CD8-positive, alpha-beta memory T cell (primary cell): ENCODE measurements around the gene TEX55. TPM values are rescaled to one million over a fixed set of nuclear protein-coding genes. Genes with fewer than 3 reads are reported as not detected.
"Not testable (repeated sequence)": the region's sequence is repeated elsewhere in the genome, so short reads cannot be mapped to it uniquely, and the experiment has no call there.

Experiments
- CTCF ChIA-PET: fragments of 350-600 bp; sonication (Branson Sonifier 250); formaldehyde crosslinking; loops from one replicate; lab custom pipeline; 2021; ENCODE audit warnings: antibody characterized with exemption; lab: Charles Lee
- POLR2A ChIA-PET: fragments of 350-600 bp; sonication (Branson Sonifier 250); formaldehyde crosslinking; loops from one replicate; lab custom pipeline; 2021; ENCODE audit warnings: antibody characterized with exemption; lab: Charles Lee
- DNase-seq, 5 donors: peaks; one replicate each; pipeline versions ENCODE4 v3.0.0 to v3.0.0-alpha.2; 2020 to 2022; ENCODE audit warnings: mixed read lengths in 1 of 5
- H3K27ac ChIP-seq: one replicate; pipeline ENCODE4 v1.7.0; 2013; ENCODE audit warnings: low read depth, mild to moderate bottlenecking, low read length, moderate library complexity
- H3K27me3 ChIP-seq: 2 replicates; pipeline ENCODE4 v1.7.0; 2013; ENCODE audit warnings: low read length, mild to moderate bottlenecking; ENCODE audit not compliant: insufficient read depth, poor library complexity, severe bottlenecking
- H3K36me3 ChIP-seq: 2 replicates; pipeline ENCODE4 v1.7.0; 2013; ENCODE audit warnings: mild to moderate bottlenecking, low read length, moderate library complexity; ENCODE audit not compliant: insufficient read depth
- H3K4me1 ChIP-seq: 2 replicates; pipeline ENCODE4 v1.7.0; 2013; ENCODE audit warnings: mild to moderate bottlenecking, low read length, moderate library complexity; ENCODE audit not compliant: insufficient read depth
- H3K4me3 ChIP-seq: 2 replicates; pipeline ENCODE4 v1.7.0; 2013; ENCODE audit warnings: mild to moderate bottlenecking, low read length
- H3K9me3 ChIP-seq: 2 replicates; pipeline ENCODE4 v1.7.0; 2013; ENCODE audit warnings: mild to moderate bottlenecking, low read length
- H3K27ac Mint-ChIP-seq, 8 donors: one replicate each; pipeline ENCODE4 v1.8.0; 2020 to 2021; ENCODE audit warnings: mixed read lengths in 8 of 8, mild to moderate bottlenecking in 6 of 8, inconsistent platforms in 3 of 8, moderate library complexity in 3 of 8
- H3K27me3 Mint-ChIP-seq, 2 donors: one replicate each; pipeline ENCODE4 v1.8.0; 2020 to 2021; ENCODE audit warnings: mixed read lengths in 2 of 2, mild to moderate bottlenecking in 1 of 2, moderate library complexity in 1 of 2
- H3K36me3 Mint-ChIP-seq, 3 donors: one replicate each; pipeline ENCODE4 v1.8.0; 2020 to 2021; ENCODE audit warnings: mixed read lengths in 3 of 3, inconsistent platforms in 1 of 3, mild to moderate bottlenecking in 1 of 3
- H3K4me1 Mint-ChIP-seq, 3 donors: one replicate each; pipeline ENCODE4 v1.8.0; 2020 to 2021; ENCODE audit warnings: mixed read lengths in 3 of 3, inconsistent platforms in 1 of 3, mild to moderate bottlenecking in 1 of 3
- H3K4me3 Mint-ChIP-seq, 7 donors: one replicate each; pipeline ENCODE4 v1.8.0; 2020 to 2021; ENCODE audit warnings: mixed read lengths in 7 of 7, mild to moderate bottlenecking in 6 of 7, moderate library complexity in 4 of 7, inconsistent platforms in 2 of 7
- H3K9me3 Mint-ChIP-seq, 5 donors: one replicate each; pipeline ENCODE4 v1.8.0; 2020 to 2022; ENCODE audit warnings: mixed read lengths in 5 of 5, mild to moderate bottlenecking in 3 of 5, moderate library complexity in 2 of 5, inconsistent platforms in 1 of 5
- polyA plus RNA-seq: library from polyadenylated mRNA; unstranded; fragments of 300-500 nt; fragmentation: Illumina TruSeq; gene quantifications from one replicate; pipeline ENCODE4 v1.2.3, GENCODE V29; 2021
- total RNA-seq, 2 experiments: library from RNA; stranded (reverse); gene quantifications; one replicate each; pipeline ENCODE4 v1.2.3, GENCODE V29; 2021

The TEX55 gene
- total RNA-seq (not detected), polyA plus RNA-seq (not detected)

DNA sequence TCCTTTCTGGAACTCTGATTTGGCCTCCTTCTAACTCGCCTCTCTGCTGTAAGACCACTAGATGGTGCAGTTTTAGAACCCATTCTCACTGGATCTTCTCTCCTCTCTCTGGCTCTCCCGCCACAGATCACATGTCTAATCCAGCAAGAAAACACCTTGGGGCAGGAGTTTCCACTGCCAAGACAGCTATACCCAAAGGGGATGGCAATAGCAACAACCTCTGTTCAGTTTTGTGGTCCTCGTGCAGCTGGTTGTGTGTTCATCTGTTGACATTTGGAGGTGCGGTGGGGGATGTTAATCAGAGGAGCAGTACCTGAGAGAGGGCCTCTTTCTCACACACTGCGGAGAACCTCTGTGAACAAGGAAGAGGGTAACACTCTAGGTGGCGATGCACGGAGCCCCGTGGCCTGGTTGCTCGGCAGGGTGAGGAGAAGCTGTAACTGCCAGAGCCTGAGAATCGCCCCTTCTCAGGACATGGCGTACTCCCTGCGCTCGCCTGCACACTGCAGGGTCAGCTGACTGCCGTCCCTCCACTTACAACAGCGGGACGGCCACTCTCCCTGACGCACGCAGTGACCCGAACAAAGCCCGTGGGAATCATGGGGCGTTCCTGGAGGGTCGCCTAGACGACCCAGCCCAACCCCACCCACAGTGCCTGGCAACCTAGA is at the start of gene TEX55:
TEX55 (plus strand) TSS at position 666 of the 668 bp plus-strand sequence. CDS start 25 bp downstream, outside the sequence.
- peak within 1 kb of the TSS in 4 of 8 donors; percentile 0 to 34 (median 6) for H3K27ac Mint-ChIP-seq
- DNase-seq, result peak in 2 of 5 donors; percentile 2 to 21
- CTCF ChIA-PET, result interaction anchor here (2.0 kb wide), 1 partner anchor 95 kb away, joined by 9 read pairs; the partner anchor contains the start of gene B4GALT4
- Histone ChIP-seq H3K36me3 (no peaks in the 10 kb centered on the region), H3K27me3 (no peaks in the 10 kb centered on the region), H3K4me3 (no peak within 1 kb of the TSS), H3K27ac (no peak within 1 kb of the TSS), H3K4me1 (no peaks in the 10 kb centered on the region), H3K9me3 (no peaks in the 10 kb centered on the region)
- H3K27me3 Mint-ChIP-seq, result no peaks in the 10 kb centered on the region
- H3K4me1 Mint-ChIP-seq, result peaks cover 7 to 9% (median 9%) of the 10 kb centered on the region in 3 donors
- H3K4me3 Mint-ChIP-seq, result no peak within 1 kb of the TSS
- H3K36me3 Mint-ChIP-seq, result no peaks in the 10 kb centered on the region
- POLR2A ChIA-PET, result no interaction called here
- no peaks in the 10 kb centered on the region for H3K9me3 Mint-ChIP-seq

GRCh38 chr3:119098003-119098402 is 48.0 kb upstream of the TEX55 start:
- DNase-seq, result no peak
- no peak overlapping the region for H3K4me3 ChIP-seq
- no peaks in the 10 kb centered on the region for H3K4me1 ChIP-seq
- H3K36me3 Mint-ChIP-seq, result peaks cover 0 to 3% (median 0%) of the 10 kb centered on the region in 3 donors
- H3K27me3 ChIP-seq, result no peaks in the 10 kb centered on the region
- H3K27ac ChIP-seq, result no peak overlapping the region
- no peaks in the 10 kb centered on the region for H3K9me3 ChIP-seq
- ChIA-PET POLR2A (no interaction called here), CTCF (interaction anchor here (1.1 to 3.2 kb wide), 3 partner anchors 63 to 219 kb away, joined by 3 to 50 read pairs (median 6); partner anchors contain the start of gene IGSF11)
- no peaks in the 10 kb centered on the region for H3K36me3 ChIP-seq
- H3K27me3 Mint-ChIP-seq, result no peaks in the 10 kb centered on the region
- H3K4me1 Mint-ChIP-seq, result no peaks in the 10 kb centered on the region
- H3K9me3 Mint-ChIP-seq, result no peaks in the 10 kb centered on the region
- H3K4me3 Mint-ChIP-seq, result no peak overlapping the region
- H3K27ac Mint-ChIP-seq, result no peak overlapping the region

- Mint-ChIP-seq H3K4me3 (no peak overlapping the region), H3K27me3 (no peaks in the 10 kb centered on the region), H3K36me3 (peaks cover 0 to 3% (median 0%) of the 10 kb centered on the region in 3 donors), H3K27ac (no peak overlapping the region), H3K4me1 (no peaks in the 10 kb centered on the region), H3K9me3 (no peaks in the 10 kb centered on the region)
- Histone ChIP-seq H3K4me3 (no peak overlapping the region), H3K27me3 (no peaks in the 10 kb centered on the region), H3K27ac (no peak overlapping the region), H3K9me3 (no peaks in the 10 kb centered on the region), H3K36me3 (no peaks in the 10 kb centered on the region), H3K4me1 (no peaks in the 10 kb centered on the region)
- ChIA-PET POLR2A (no interaction called here), CTCF (interaction anchor here (1.1 to 3.2 kb wide), 4 partner anchors 64 to 220 kb away, joined by 3 to 50 read pairs (median 5); partner anchors contain the start of gene IGSF11)
- DNase-seq, result peak in 2 of 5 donors; percentile 11 to 48
Measured at GRCh38 chr3:119098619-119099222, 47.2 kb upstream of the TEX55 start.

DNA sequence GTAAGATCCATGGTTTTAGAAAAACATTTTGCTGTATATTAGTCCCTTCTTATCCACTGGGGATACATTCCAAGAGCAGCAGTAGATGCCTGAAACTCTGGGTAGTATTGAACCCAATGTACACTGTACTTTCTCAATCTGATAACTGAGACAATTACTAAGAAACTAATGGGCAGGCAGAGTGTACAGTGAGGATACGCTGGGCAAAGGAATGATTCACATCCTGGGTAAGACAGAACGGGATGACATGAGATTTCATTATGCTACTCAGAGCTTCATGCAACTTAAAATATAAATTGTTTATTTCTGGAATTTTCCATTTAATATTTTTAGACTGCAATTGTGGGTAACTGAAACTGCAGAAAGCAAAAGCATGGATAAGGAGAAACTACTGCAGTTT is 46.2 kb upstream of the TEX55 start:
- DNase-seq, result no peak
- H3K27ac Mint-ChIP-seq, result no peak overlapping the region
- no peak overlapping the region for H3K4me3 Mint-ChIP-seq
- peaks cover 0 to 3% (median 0%) of the 10 kb centered on the region in 3 donors for H3K36me3 Mint-ChIP-seq
- H3K4me1 ChIP-seq, result no peaks in the 10 kb centered on the region
- H3K27me3 ChIP-seq, result no peaks in the 10 kb centered on the region
- ChIA-PET CTCF (interaction anchor here (1.3 to 3.2 kb wide), 2 partner anchors 65 to 216 kb away, joined by 4 to 50 read pairs; partner anchors contain the start of gene IGSF11), POLR2A (no interaction called here)
- H3K9me3 ChIP-seq, result no peaks in the 10 kb centered on the region
- no peaks in the 10 kb centered on the region for H3K9me3 Mint-ChIP-seq
- H3K4me3 ChIP-seq, result no peak overlapping the region
- H3K4me1 Mint-ChIP-seq, result no peaks in the 10 kb centered on the region
- no peaks in the 10 kb centered on the region for H3K36me3 ChIP-seq
- no peak overlapping the region for H3K27ac ChIP-seq
- H3K27me3 Mint-ChIP-seq, result no peaks in the 10 kb centered on the region

- no peak for DNase-seq
- ChIA-PET POLR2A (no interaction called here), CTCF (interaction anchor here (0.8 kb wide), 1 partner anchor 13 kb away, joined by 3 read pairs; no protein-coding TSS in a partner anchor)
- Mint-ChIP-seq H3K36me3 (peaks cover 0 to 3% (median 0%) of the 10 kb centered on the region in 3 donors), H3K4me3 (no peak overlapping the region), H3K27ac (peak overlapping the region in 1 of 8 donors; percentile 51), H3K9me3 (peaks cover 0 to 6% (median 0%) of the 10 kb centered on the region in 5 donors), H3K27me3 (peaks cover 0 to 1% of the 10 kb centered on the region in 2 donors), H3K4me1 (no peaks in the 10 kb centered on the region)
- H3K4me1 ChIP-seq, result no peaks in the 10 kb centered on the region
- H3K9me3 ChIP-seq, result no peaks in the 10 kb centered on the region
- no peak overlapping the region for H3K27ac ChIP-seq
- H3K4me3 ChIP-seq, result no peak overlapping the region
- no peaks in the 10 kb centered on the region for H3K36me3 ChIP-seq
- H3K27me3 ChIP-seq, result no peaks in the 10 kb centered on the region
Measured at GRCh38 chr3:119104031-119104430, 41.9 kb upstream of the TEX55 start.

DNA sequence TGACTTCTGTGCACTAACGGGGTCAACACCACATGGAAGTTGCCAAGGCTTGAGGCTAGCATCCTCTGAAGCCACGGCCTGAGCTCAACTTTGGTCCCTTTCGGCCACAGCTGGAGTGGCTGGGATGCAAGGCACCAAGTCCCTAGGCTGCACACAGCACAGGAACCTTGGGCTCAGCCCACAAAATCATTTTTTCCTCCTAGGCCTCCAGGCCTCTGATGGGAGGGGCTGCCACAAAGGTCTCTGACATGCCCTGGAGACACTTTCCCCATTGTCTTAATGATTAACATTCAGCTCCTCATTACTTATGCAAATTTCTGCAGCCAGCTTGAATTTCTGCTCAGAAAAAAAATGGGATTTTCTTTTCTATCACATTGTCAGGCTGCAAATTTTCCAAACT is 27.6 kb upstream of the TEX55 start:
- DNase-seq, H3K27ac ChIP-seq, H3K4me3 Mint-ChIP-seq, H3K4me1 Mint-ChIP-seq, CTCF ChIA-PET, H3K27ac Mint-ChIP-seq, POLR2A ChIA-PET, H3K4me1 ChIP-seq, H3K36me3 ChIP-seq, H3K4me3 ChIP-seq, H3K27me3 ChIP-seq, H3K9me3 ChIP-seq: not testable (repeated sequence)
- Mint-ChIP-seq H3K36me3 (peaks cover 0 to 41% (median 8%) of the 10 kb centered on the region in 3 donors), H3K27me3 (peaks cover 17 to 51% of the 10 kb centered on the region in 2 donors), H3K9me3 (peaks cover 6 to 27% (median 21%) of the 10 kb centered on the region in 5 donors)

- POLR2A ChIA-PET, result no interaction called here
- H3K4me3 Mint-ChIP-seq, result no peak overlapping the region
Measured at GRCh38 chr3:119120480-119120879, 25.5 kb upstream of the TEX55 start.

DNA sequence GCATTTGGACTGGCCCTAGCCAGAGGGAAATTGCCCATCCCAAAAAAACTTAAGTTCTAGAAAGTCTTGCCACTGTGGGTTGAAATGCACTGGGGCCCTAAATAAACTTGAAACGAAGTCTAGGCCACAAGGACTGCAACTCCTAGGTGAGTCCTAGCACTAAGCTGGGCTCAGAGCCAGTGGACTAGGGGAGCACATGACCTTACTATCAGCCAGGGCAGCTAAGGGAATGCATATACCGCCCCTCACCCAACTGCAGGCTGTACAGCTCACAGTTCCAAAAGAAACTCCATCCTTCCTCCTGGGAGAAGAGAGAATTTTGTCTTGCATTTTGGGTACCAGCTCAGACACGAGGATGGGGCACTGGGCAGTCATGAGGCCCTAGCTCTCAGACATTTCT is 23.6 kb upstream of the TEX55 start:
- Mint-ChIP-seq H3K36me3 (peaks cover 0 to 20% (median 5%) of the 10 kb centered on the region in 3 donors), H3K9me3 (peaks cover 0 to 14% (median 11%) of the 10 kb centered on the region in 5 donors), H3K4me3 (no peak overlapping the region), H3K4me1 (no peaks in the 10 kb centered on the region), H3K27ac (no peak overlapping the region), H3K27me3 (peaks cover 26 to 59% of the 10 kb centered on the region in 2 donors)
- DNase-seq, result no peak
- ChIA-PET POLR2A (no interaction called here), CTCF (no interaction called here)
- no peaks in the 10 kb centered on the region for H3K27me3 ChIP-seq
- H3K4me1 ChIP-seq, result no peaks in the 10 kb centered on the region
- H3K9me3 ChIP-seq, result no peaks in the 10 kb centered on the region
- H3K36me3 ChIP-seq, result no peaks in the 10 kb centered on the region
- no peak overlapping the region for H3K27ac ChIP-seq
- no peak overlapping the region for H3K4me3 ChIP-seq

More at GRCh38 chr3:119120480-119120879, 25.5 kb upstream of the TEX55 start:
- peaks cover 0 to 35% (median 8%) of the 10 kb centered on the region in 3 donors for H3K36me3 Mint-ChIP-seq
- Histone ChIP-seq H3K4me1 (no peaks in the 10 kb centered on the region), H3K27ac (no peak overlapping the region), H3K36me3 (no peaks in the 10 kb centered on the region), H3K27me3 (no peaks in the 10 kb centered on the region), H3K4me3 (no peak overlapping the region), H3K9me3 (no peaks in the 10 kb centered on the region)
- H3K27me3 Mint-ChIP-seq, result peaks cover 19 to 59% of the 10 kb centered on the region in 2 donors
- no peaks in the 10 kb centered on the region for H3K4me1 Mint-ChIP-seq
- no peak for DNase-seq
- peaks cover 4 to 20% (median 18%) of the 10 kb centered on the region in 5 donors for H3K9me3 Mint-ChIP-seq
- CTCF ChIA-PET, result no interaction called here
- H3K27ac Mint-ChIP-seq, result no peak overlapping the region
